Gastroesophageal sphincter (tissue), 3 donors: ENCODE measurements around the gene HSD17B3.

ENCODE experiments used
- CTCF ChIP-seq, 4 experiments: fragments of 200-600 bp in 2 of 4; fragments of 450-650 bp in 2 of 4; sonication (generic) in 1 of 4; IDR thresholded peaks; one replicate each; pipeline ENCODE4 v1.5.1; 2017 to 2019; ENCODE audit warnings: antibody characterized with exemption in 4 of 4, mild to moderate bottlenecking in 2 of 4, moderate library complexity in 2 of 4
- EP300 ChIP-seq: sonication (generic); formaldehyde crosslinking; IDR thresholded peaks from one replicate; pipeline ENCODE4 v1.6.1; 2017; ENCODE audit warnings: antibody characterized with exemption, mild to moderate bottlenecking
- POLR2A ChIP-seq, 2 donors: fragments of 450-650 bp; IDR thresholded peaks; one replicate each; pipeline ENCODE4 v1.6.1; 2017; ENCODE audit warnings: antibody characterized with exemption in 2 of 2, mild to moderate bottlenecking in 2 of 2, moderate library complexity in 1 of 2

GRCh38 chr9:96294159-96294545, 7.8 kb downstream of the HSD17B3 start:
- TF ChIP-seq CTCF (IDR thresholded peaks at IDR 0.05) (no peak), POLR2A (IDR thresholded peaks at IDR 0.05) (no peak), EP300 (no peak)
